MM.1S (cell line): ENCODE results near the gene HDAC1.

Source experiments
- DNase-seq: peaks from one replicate; pipeline ENCODE4 v3.0.0-alpha.2; 2015
- H2AFZ ChIP-seq: fragments of 300-600 bp; sonication (generic); 2 replicates; pipeline ENCODE4 v1.6.0; 2016; ENCODE audit warnings: antibody characterized with exemption, low read length
- H3F3A ChIP-seq: fragments of 300-600 bp; sonication (generic); 2 replicates; pipeline ENCODE4 v1.6.1; 2016; ENCODE audit warnings: mild to moderate bottlenecking, antibody characterized with exemption, low read length, moderate library complexity, mixed read lengths; ENCODE audit not compliant: insufficient read depth
- H3K27ac ChIP-seq: fragments of 300-600 bp; sonication (generic); 2 replicates; pipeline ENCODE4 v1.5.1; 2016; ENCODE audit warnings: mild to moderate bottlenecking, low read length
- H3K27me3 ChIP-seq: fragments of 300-600 bp; sonication (generic); replicated peaks from 2 replicates; pipeline ENCODE4 v1.6.0; 2016; ENCODE audit warnings: low read length; ENCODE audit not compliant: insufficient read depth
- H3K36me3 ChIP-seq: fragments of 300-600 bp; sonication (generic); replicated peaks from 2 replicates; pipeline ENCODE4 v1.6.1; 2016; ENCODE audit warnings: mild to moderate bottlenecking, low read length, mixed read lengths; ENCODE audit not compliant: insufficient read depth
- H3K4me1 ChIP-seq: fragments of 300-600 bp; sonication (generic); 2 replicates; pipeline ENCODE4 v1.6.1; 2016; ENCODE audit warnings: low read length, mixed read lengths
- H3K4me2 ChIP-seq: fragments of 300-600 bp; sonication (generic); 2 replicates; pipeline ENCODE4 v1.6.0; 2016; ENCODE audit warnings: low read depth, low read length
- H3K4me3 ChIP-seq: fragments of 300-600 bp; sonication (generic); 2 replicates; pipeline ENCODE4 v1.5.1; 2016; ENCODE audit warnings: low read length, mixed read lengths
- H3K79me2 ChIP-seq: fragments of 300-600 bp; sonication (generic); 2 replicates; pipeline ENCODE4 v1.6.1; 2016; ENCODE audit warnings: mixed run types, low read length, mixed read lengths
- H3K9ac ChIP-seq: fragments of 300-600 bp; sonication (generic); 2 replicates; pipeline ENCODE4 v1.6.1; 2016; ENCODE audit warnings: low read length, mixed read lengths
- H3K9me2 ChIP-seq: fragments of 300-600 bp; sonication (generic); replicated peaks from 2 replicates; pipeline ENCODE4 v1.6.1; 2016; ENCODE audit warnings: mild to moderate bottlenecking, low read length, mixed read lengths; ENCODE audit not compliant: insufficient read depth
- H3K9me3 ChIP-seq: fragments of 300-600 bp; sonication (generic); replicated peaks from 2 replicates; pipeline ENCODE4 v1.6.1; 2016; ENCODE audit warnings: mild to moderate bottlenecking, low read length, mixed read lengths; ENCODE audit not compliant: insufficient read depth
- H4K20me1 ChIP-seq: fragments of 300-600 bp; sonication (generic); 2 replicates; pipeline ENCODE4 v1.6.1; 2016; ENCODE audit warnings: mild to moderate bottlenecking, low read length, moderate library complexity, mixed read lengths; ENCODE audit not compliant: insufficient read depth
- EZH2 ChIP-seq: fragments of 300-600 bp; sonication (generic); optimal IDR thresholded peaks from 2 replicates; pipeline ENCODE3; 2017; ENCODE audit warnings: low read depth, mild to moderate bottlenecking, antibody characterized with exemption, low read length, mixed read lengths
- EZH2phosphoT487 ChIP-seq: fragments of 300-600 bp; sonication (generic); IDR thresholded peaks from 2 replicates; pipeline ENCODE4 v1.6.1; 2018; ENCODE audit warnings: antibody characterized with exemption, low read length
- TF ChIP-seq, protein P1 (sequence below): fragments of 300-600 bp; sonication (generic); IDR thresholded peaks from 2 replicates; pipeline ENCODE4 v1.5.1; 2016; ENCODE audit warnings: antibody characterized with exemption, low read length, mixed read lengths

The HDAC1 gene

DNA sequence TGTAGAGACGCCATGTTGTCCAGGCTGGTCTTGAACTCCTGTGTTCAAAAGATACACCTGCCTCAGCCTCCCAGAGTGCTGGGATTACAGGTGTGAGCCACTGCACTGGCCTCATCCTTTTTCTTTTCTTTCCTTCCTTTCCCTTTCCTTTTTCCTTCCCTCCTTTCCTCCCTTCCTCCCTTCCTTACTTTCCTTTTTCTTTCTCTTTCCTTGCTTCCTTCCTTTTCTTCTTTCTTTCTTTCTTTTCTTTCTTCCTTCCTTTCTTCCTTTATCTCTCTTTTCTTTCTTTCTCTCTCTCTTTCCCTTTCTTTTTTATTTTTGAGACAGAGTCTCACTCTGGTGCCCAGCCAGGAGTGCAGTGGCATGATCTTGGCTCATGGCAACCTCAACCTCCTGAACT is 64.6 kb downstream of the HDAC1 start:
- Histone ChIP-seq H3K4me1 (no peaks in the 10 kb centered on the region), H3K4me3 (no peak overlapping the region), H3K27me3 (no peaks in the 10 kb centered on the region), H3F3A (0 out of 2 replicates have a peak, but pooled peaks cover 4% of the 10 kb centered on the region), H3K36me3 (no peaks in the 10 kb centered on the region), H3K27ac (no peak overlapping the region), H3K9me3 (no peaks in the 10 kb centered on the region), H3K9ac (no peak overlapping the region), H4K20me1 (no peaks in the 10 kb centered on the region), H3K79me2 (no peaks in the 10 kb centered on the region), H3K9me2 (no peaks in the 10 kb centered on the region), H2AFZ (no peak overlapping the region), H3K4me2 (no peak overlapping the region)
- TF ChIP-seq EZH2 (no peak), EZH2phosphoT487 (no peak)
- TF ChIP-seq, protein P1, sequence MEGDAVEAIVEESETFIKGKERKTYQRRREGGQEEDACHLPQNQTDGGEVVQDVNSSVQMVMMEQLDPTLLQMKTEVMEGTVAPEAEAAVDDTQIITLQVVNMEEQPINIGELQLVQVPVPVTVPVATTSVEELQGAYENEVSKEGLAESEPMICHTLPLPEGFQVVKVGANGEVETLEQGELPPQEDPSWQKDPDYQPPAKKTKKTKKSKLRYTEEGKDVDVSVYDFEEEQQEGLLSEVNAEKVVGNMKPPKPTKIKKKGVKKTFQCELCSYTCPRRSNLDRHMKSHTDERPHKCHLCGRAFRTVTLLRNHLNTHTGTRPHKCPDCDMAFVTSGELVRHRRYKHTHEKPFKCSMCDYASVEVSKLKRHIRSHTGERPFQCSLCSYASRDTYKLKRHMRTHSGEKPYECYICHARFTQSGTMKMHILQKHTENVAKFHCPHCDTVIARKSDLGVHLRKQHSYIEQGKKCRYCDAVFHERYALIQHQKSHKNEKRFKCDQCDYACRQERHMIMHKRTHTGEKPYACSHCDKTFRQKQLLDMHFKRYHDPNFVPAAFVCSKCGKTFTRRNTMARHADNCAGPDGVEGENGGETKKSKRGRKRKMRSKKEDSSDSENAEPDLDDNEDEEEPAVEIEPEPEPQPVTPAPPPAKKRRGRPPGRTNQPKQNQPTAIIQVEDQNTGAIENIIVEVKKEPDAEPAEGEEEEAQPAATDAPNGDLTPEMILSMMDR: no peak
- no peak for DNase-seq

DNA sequence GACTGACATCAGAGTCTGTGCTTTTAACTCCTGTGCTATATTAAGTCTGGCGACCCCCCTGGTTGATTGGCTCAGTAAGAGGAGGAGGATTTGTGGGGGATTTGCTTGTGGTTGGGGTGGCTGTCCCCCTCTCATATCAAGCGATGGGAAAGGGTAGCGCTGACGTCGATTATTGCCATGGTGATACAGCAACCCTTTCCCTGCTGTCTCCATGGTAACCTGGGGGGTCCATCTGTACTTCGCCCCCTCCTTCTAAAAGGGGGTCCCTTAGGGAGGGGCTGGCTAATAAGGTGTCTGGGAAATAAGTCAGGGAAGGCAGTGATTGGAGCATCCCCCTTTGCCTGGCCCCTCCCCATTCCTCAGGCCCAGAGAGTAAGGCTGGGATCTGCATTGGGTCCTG is 65.7 kb downstream of the HDAC1 start:
- Histone ChIP-seq H3K9me3 (no peaks in the 10 kb centered on the region), H2AFZ (no peak overlapping the region), H3K9me2 (no peaks in the 10 kb centered on the region), H3K9ac (no peak overlapping the region), H3K27ac (no peak overlapping the region), H3K4me2 (no peak overlapping the region), H3K4me1 (no peaks in the 10 kb centered on the region), H3K4me3 (no peak overlapping the region), H3K79me2 (no peaks in the 10 kb centered on the region), H3K36me3 (no peaks in the 10 kb centered on the region), H3K27me3 (no peaks in the 10 kb centered on the region), H3F3A (no peaks in the 10 kb centered on the region), H4K20me1 (no peaks in the 10 kb centered on the region)
- no peak for DNase-seq
- TF ChIP-seq EZH2 (no peak), EZH2phosphoT487 (no peak)
- TF ChIP-seq, protein P1: no peak

DNA sequence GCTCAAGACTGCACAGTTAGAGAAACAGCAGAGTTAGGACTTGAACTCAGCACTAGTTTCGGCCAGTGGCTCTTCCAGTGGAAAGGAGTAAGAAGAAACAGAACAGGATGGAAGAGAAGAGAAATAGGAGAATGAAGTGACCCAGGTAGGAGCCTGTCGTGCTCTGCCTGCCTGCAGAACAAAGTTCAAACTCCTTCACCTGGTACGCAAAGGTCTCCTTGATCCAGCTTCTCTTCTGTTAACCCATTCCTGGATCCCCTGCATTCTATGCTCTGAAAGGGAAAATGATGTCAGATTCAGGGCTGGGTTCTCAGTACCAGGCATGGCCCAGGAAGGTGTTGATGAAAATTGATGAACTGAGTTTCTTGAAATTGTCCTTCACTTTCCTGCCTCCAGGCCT is 66.6 kb downstream of the HDAC1 start:
- H3K9me2 ChIP-seq: no peaks in the 10 kb centered on the region

More for the DNA sequence above, 66.6 kb downstream of the HDAC1 start:
- H4K20me1 ChIP-seq: no peaks in the 10 kb centered on the region
- H3K4me2 ChIP-seq: no peak overlapping the region
- no peaks in the 10 kb centered on the region for H3K27me3 ChIP-seq
- no peaks in the 10 kb centered on the region for H3K36me3 ChIP-seq
- no peak for TF ChIP-seq EZH2
- TF ChIP-seq EZH2phosphoT487: no peak
- TF ChIP-seq, protein P1: no peak
- no peak overlapping the region for H3K4me3 ChIP-seq
- H3K9me3 ChIP-seq: no peaks in the 10 kb centered on the region
- no peak overlapping the region for H3K9ac ChIP-seq
- H3K79me2 ChIP-seq: no peaks in the 10 kb centered on the region
- H3F3A ChIP-seq: no peaks in the 10 kb centered on the region
- H3K27ac ChIP-seq: no peak overlapping the region
- no peak for DNase-seq
- H3K4me1 ChIP-seq: no peaks in the 10 kb centered on the region
- no peak overlapping the region for H2AFZ ChIP-seq
